Subcutaneous abdominal adipose tissue (tissue), 5 donors: ENCODE data around the gene SYT12.

Experiments used
- H3K27ac ChIP-seq: one replicate; pipeline ENCODE4 v1.7.0; 2013; ENCODE audit warnings: low read depth, mild to moderate bottlenecking, inconsistent platforms, low read length, moderate library complexity
- H3K27me3 ChIP-seq, 5 donors: one replicate each; pipeline ENCODE4 v1.7.0; 2013; ENCODE audit warnings: low read length in 5 of 5, inconsistent platforms in 1 of 5; ENCODE audit not compliant: control insufficient read depth in 5 of 5, insufficient read depth in 4 of 5
- H3K36me3 ChIP-seq, 5 donors: one replicate each; pipeline ENCODE4 v1.7.0; 2013; ENCODE audit warnings: low read length in 5 of 5; ENCODE audit not compliant: control insufficient read depth in 5 of 5, insufficient read depth in 5 of 5
- H3K4me1 ChIP-seq, 5 donors: one replicate each; pipeline ENCODE4 v1.7.0; 2013; ENCODE audit warnings: low read length in 5 of 5, mild to moderate bottlenecking in 3 of 5, moderate library complexity in 1 of 5; ENCODE audit not compliant: control insufficient read depth in 5 of 5, insufficient read depth in 5 of 5
- H3K4me3 ChIP-seq, 5 donors: one replicate each; pipeline ENCODE4 v1.7.0; 2013; ENCODE audit warnings: low read length in 5 of 5, low read depth in 1 of 5
- H3K9ac ChIP-seq, 5 donors: one replicate each; pipeline ENCODE4 v1.7.0; 2013; ENCODE audit warnings: low read length in 5 of 5, mild to moderate bottlenecking in 4 of 5, moderate library complexity in 3 of 5
- H3K9me3 ChIP-seq, 5 donors: one replicate each; pipeline ENCODE4 v1.7.0; 2013; ENCODE audit warnings: low read length in 5 of 5; ENCODE audit not compliant: control insufficient read depth in 5 of 5
- donor health status: healthy.
- donor health status: healthy.
- donor health status: healthy.
- donor health status: healthy.
- donor health status: healthy.

Gene SYT12

GRCh38 chr11:67051945-67052488 lies 29.1 kb downstream of the SYT12 start:
- Histone ChIP-seq H3K27ac (no peak overlapping the region), H3K36me3 (no peaks in the 10 kb centered on the region), H3K4me1 (peaks cover 1 to 28% (median 21%) of the 10 kb centered on the region in 5 donors), H3K4me3 (no peak overlapping the region), H3K27me3 (peaks cover 0 to 10% (median 6%) of the 10 kb centered on the region in 5 donors), H3K9ac (no peak overlapping the region), H3K9me3 (no peaks in the 10 kb centered on the region)

GRCh38 chr11:67052891-67053290 lies 30.0 kb downstream of the SYT12 start:
- H3K9me3 ChIP-seq = no peaks in the 10 kb centered on the region

GRCh38 chr11:67053896-67054329 lies 31.0 kb downstream of the SYT12 start:
- no peaks in the 10 kb centered on the region for H3K9me3 ChIP-seq
- peaks cover 0 to 10% (median 6%) of the 10 kb centered on the region in 5 donors for H3K27me3 ChIP-seq
- H3K36me3 ChIP-seq = no peaks in the 10 kb centered on the region
- H3K27ac ChIP-seq = no peak overlapping the region
- no peak overlapping the region for H3K4me3 ChIP-seq
- H3K4me1 ChIP-seq = peaks cover 0 to 28% (median 23%) of the 10 kb centered on the region in 5 donors
- H3K9ac ChIP-seq = peak overlapping the region in 1 of 5 donors; percentile 23

More at GRCh38 chr11:67052891-67053290, 30.0 kb downstream of the SYT12 start:
- peaks cover 1 to 36% (median 28%) of the 10 kb centered on the region in 5 donors for H3K4me1 ChIP-seq
- peaks cover 0 to 10% (median 6%) of the 10 kb centered on the region in 5 donors for H3K27me3 ChIP-seq
- H3K36me3 ChIP-seq = no peaks in the 10 kb centered on the region
- no peak overlapping the region for H3K4me3 ChIP-seq
- H3K27ac ChIP-seq = no peak overlapping the region
- H3K9ac ChIP-seq = no peak overlapping the region

GRCh38 chr11:67054346-67054835 lies 31.5 kb downstream of the SYT12 start:
- H3K9ac ChIP-seq = no peak overlapping the region

GRCh38 chr11:67054836-67055523 lies 32.0 kb downstream of the SYT12 start:
- H3K9ac ChIP-seq = no peak overlapping the region
- H3K4me3 ChIP-seq = no peak overlapping the region
- H3K36me3 ChIP-seq = no peaks in the 10 kb centered on the region
- H3K9me3 ChIP-seq = no peaks in the 10 kb centered on the region
- H3K4me1 ChIP-seq = peaks cover 0 to 22% (median 21%) of the 10 kb centered on the region in 5 donors
- no peak overlapping the region for H3K27ac ChIP-seq
- peaks cover 0 to 10% (median 6%) of the 10 kb centered on the region in 5 donors for H3K27me3 ChIP-seq

More at GRCh38 chr11:67054346-67054835, 31.5 kb downstream of the SYT12 start:
- H3K4me1 ChIP-seq = peaks cover 0 to 23% (median 21%) of the 10 kb centered on the region in 5 donors
- H3K27me3 ChIP-seq = peaks cover 0 to 10% (median 6%) of the 10 kb centered on the region in 5 donors
- no peak overlapping the region for H3K27ac ChIP-seq
- H3K36me3 ChIP-seq = no peaks in the 10 kb centered on the region
- H3K4me3 ChIP-seq = no peak overlapping the region
- H3K9me3 ChIP-seq = no peaks in the 10 kb centered on the region

GRCh38 chr11:67055812-67056211 lies 32.9 kb downstream of the SYT12 start:
- Histone ChIP-seq H3K9ac (peak overlapping the region in 2 of 5 donors; percentile 38 to 76), H3K4me3 (peak overlapping the region; percentile 56 to 75 (median 67))

GRCh38 chr11:67056267-67057204 lies 33.6 kb downstream of the SYT12 start, which contains the start of gene RHOD:
TSS of gene RHOD (plus strand) at chr11:67056847. CDS start at chr11:67056903, 56 bp downstream.
- Histone ChIP-seq H3K27ac (peak within 1 kb of the TSS; percentile 16), H3K27me3 (peaks cover 0 to 9% (median 6%) of the 10 kb centered on the region in 5 donors), H3K36me3 (no peaks in the 10 kb centered on the region), H3K4me3 (peak within 1 kb of the TSS; percentile 56 to 75 (median 67)), H3K9ac (peak within 1 kb of the TSS; percentile 38 to 79 (median 69)), H3K4me1 (peaks cover 0 to 22% (median 21%) of the 10 kb centered on the region in 5 donors), H3K9me3 (no peaks in the 10 kb centered on the region)

More at GRCh38 chr11:67055812-67056211, 32.9 kb downstream of the SYT12 start:
- Histone ChIP-seq H3K27ac (no peak overlapping the region), H3K4me1 (peaks cover 0 to 22% (median 21%) of the 10 kb centered on the region in 5 donors), H3K27me3 (peaks cover 0 to 10% (median 6%) of the 10 kb centered on the region in 5 donors), H3K36me3 (no peaks in the 10 kb centered on the region), H3K9me3 (no peaks in the 10 kb centered on the region)

GRCh38 chr11:67057205-67057672 lies 34.3 kb downstream of the SYT12 start:
- Histone ChIP-seq H3K27me3 (peaks cover 0 to 5% (median under 1%) of the 10 kb centered on the region in 5 donors), H3K9me3 (no peaks in the 10 kb centered on the region), H3K4me3 (peak overlapping the region; percentile 53 to 75 (median 67)), H3K4me1 (peaks cover 0 to 22% (median 21%) of the 10 kb centered on the region in 5 donors), H3K9ac (peak overlapping the region in 4 of 5 donors; percentile 24 to 75 (median 72)), H3K27ac (peak overlapping the region; percentile 16), H3K36me3 (no peaks in the 10 kb centered on the region)

- no peak overlapping the region for H3K9ac ChIP-seq
- no peaks in the 10 kb centered on the region for H3K36me3 ChIP-seq
- no peaks in the 10 kb centered on the region for H3K9me3 ChIP-seq
- peaks cover 0 to 2% (median 0%) of the 10 kb centered on the region in 5 donors for H3K27me3 ChIP-seq
- no peak overlapping the region for H3K27ac ChIP-seq
- peaks cover 0 to 22% (median 21%) of the 10 kb centered on the region in 5 donors for H3K4me1 ChIP-seq
- no peak overlapping the region for H3K4me3 ChIP-seq
These were observed 35.6 kb downstream of the SYT12 start for GRCh38 chr11:67058506-67058905.
